Measurements from ENCODE around the gene MEF2C. TPM values are rescaled to one million over a fixed set of nuclear protein-coding genes. Genes with fewer than 3 reads are reported as not detected.

The MEF2C gene
- total RNA-seq, result 12.8 TPM
- 8.0 TPM for polyA plus RNA-seq
- long read RNA-seq, donor 1, partial matches to known transcripts, result 0 of 1 reads
- long read RNA-seq, donor 1, other reads (novel, unspliced or antisense), result 0 of 1 reads
- long read RNA-seq, donor 2, result 0 reads
- long read RNA-seq, donor 3, partial matches to known transcripts, result 0 of 4 reads
- long read RNA-seq, donor 3, other reads (novel, unspliced or antisense), result 0 of 4 reads
- long read RNA-seq, donor 4, result 0 reads
- long read RNA-seq, donor 5, partial matches to known transcripts, result 0 of 3 reads
- long read RNA-seq, donor 5, other reads (novel, unspliced or antisense), result 0 of 3 reads
- long read RNA-seq, donor 6, partial matches to known transcripts, result 0 of 1 reads
- long read RNA-seq, donor 6, other reads (novel, unspliced or antisense), result 0 of 1 reads
- long read RNA-seq, donor 7, partial matches to known transcripts, result 0 of 5 reads
- long read RNA-seq, donor 7, other reads (novel, unspliced or antisense), result 0 of 5 reads
- long read RNA-seq, donor 8, partial matches to known transcripts, result 0 of 3 reads
- long read RNA-seq, donor 8, other reads (novel, unspliced or antisense), result 0 of 3 reads
- long read RNA-seq, donor 9, result 0 reads
- long read RNA-seq, donor 10, partial matches to known transcripts, result 0 of 1 reads
- long read RNA-seq, donor 10, other reads (novel, unspliced or antisense), result 0 of 1 reads

DNA sequence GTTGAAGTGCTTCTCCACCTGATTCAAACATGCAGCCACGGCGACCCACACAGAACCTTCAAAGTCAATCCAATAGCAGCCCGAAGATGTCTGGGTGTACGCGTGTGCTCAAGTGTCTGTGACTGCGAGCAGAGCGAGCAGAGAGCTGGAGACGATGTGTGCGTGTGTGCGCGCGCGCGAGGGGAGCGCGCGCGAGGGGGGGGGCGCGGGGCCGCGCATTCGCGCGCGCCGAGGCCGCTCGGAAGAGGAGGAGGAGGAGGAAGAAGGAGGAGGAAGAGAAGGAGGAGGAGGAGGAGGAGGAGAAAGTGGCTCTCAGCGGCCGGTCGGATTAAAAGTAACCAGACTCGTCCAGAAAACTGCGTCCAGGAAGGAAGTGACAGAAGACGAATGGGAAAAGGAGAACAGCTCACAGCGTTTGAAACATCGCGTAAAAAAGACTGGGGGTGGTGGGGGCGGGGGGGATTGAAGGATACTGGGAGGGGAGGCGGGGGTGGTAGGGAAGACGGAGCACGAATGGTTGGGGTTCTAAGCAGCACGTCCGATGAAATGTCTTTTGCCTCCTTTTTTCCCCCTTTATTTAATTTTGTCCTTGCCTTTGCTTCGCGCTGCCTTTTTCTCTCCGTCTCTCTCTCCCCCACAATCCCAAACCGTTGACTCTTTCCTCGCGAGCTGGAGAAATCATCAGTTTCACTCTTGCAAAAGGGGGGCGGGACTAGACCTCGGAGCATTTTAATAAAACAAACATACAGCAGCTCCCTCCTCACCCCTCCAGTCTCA lies at the start of gene MEF2C:
Gene MEF2C, minus strand, starts transcription at position 126 of the 777 bp plus-strand sequence. CDS start 59,396 bp downstream, outside the sequence.
- peak within 1 kb of the TSS; percentile 66 to 72 for H3K27ac ChIP-seq (ENCODE audit: low read depth in 1 of 2, low read length in 1 of 2)
- WGBS, result under 1% methylated on average over 52 of the region's 52 CpGs
- peaks cover 2 to 7% of the 10 kb centered on the region in 2 donors for H3K27me3 ChIP-seq (ENCODE audit: control insufficient read depth in 2 of 2, insufficient read depth in 1 of 2, low read length in 1 of 2)
- peak within 1 kb of the TSS; percentile 58 to 63 for H3K4me3 ChIP-seq (ENCODE audit: low read length in 2 of 2)
- DNase-seq (ENCODE audit: low read depth in 6 of 9, low spot score in 9 of 9), result peak in 8 of 9 donors; percentile 48 to 85 (median 65)
- H3K9me3 ChIP-seq (ENCODE audit: control insufficient read depth in 2 of 2, insufficient read depth in 1 of 2, low read length in 1 of 2), result peaks cover 0 to 4% of the 10 kb centered on the region in 2 donors
- peaks cover 4 to 10% of the 10 kb centered on the region in 2 donors for H3K4me1 ChIP-seq (ENCODE audit: control insufficient read depth in 2 of 2, insufficient read depth in 2 of 2, low read length in 2 of 2)
- H3K36me3 ChIP-seq (ENCODE audit: control insufficient read depth in 2 of 2, insufficient read depth in 2 of 2, low read length in 1 of 2), result no peaks in the 10 kb centered on the region

DNA sequence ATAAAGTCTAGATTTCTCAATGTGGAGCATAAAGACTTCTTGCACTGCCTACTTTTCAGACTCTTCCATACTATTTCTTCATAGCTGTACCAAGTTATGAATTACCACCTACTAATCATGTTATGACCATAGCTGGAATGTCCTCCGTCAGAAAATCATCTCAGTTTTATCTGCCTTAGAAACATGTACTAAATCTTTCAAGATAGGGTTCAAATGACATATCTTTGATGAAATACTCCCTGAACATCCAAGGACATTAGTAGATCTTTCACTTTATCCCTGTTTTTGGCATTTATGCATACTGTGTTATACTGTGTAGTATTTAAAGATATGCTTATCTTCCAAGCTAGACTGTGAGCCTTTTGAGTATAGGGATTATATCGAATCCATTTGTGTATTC lies 49.6 kb upstream of the MEF2C start:
- no peaks in the 10 kb centered on the region for H3K4me1 ChIP-seq (ENCODE audit: control insufficient read depth in 2 of 2, insufficient read depth in 2 of 2, low read length in 2 of 2)
- 97% methylated on average over 2 of the region's 2 CpGs for WGBS
- no peaks in the 10 kb centered on the region for H3K9me3 ChIP-seq (ENCODE audit: control insufficient read depth in 2 of 2, insufficient read depth in 1 of 2, low read length in 1 of 2)
- no peak overlapping the region for H3K27ac ChIP-seq (ENCODE audit: low read depth in 1 of 2, low read length in 1 of 2)
- H3K4me3 ChIP-seq (ENCODE audit: low read length in 2 of 2), result no peak overlapping the region
- no peaks in the 10 kb centered on the region for H3K36me3 ChIP-seq (ENCODE audit: control insufficient read depth in 2 of 2, insufficient read depth in 2 of 2, low read length in 1 of 2)
- no peaks in the 10 kb centered on the region for H3K27me3 ChIP-seq (ENCODE audit: control insufficient read depth in 2 of 2, insufficient read depth in 1 of 2, low read length in 1 of 2)
- no peak for DNase-seq (ENCODE audit: low read depth in 6 of 9, low spot score in 9 of 9)

DNA sequence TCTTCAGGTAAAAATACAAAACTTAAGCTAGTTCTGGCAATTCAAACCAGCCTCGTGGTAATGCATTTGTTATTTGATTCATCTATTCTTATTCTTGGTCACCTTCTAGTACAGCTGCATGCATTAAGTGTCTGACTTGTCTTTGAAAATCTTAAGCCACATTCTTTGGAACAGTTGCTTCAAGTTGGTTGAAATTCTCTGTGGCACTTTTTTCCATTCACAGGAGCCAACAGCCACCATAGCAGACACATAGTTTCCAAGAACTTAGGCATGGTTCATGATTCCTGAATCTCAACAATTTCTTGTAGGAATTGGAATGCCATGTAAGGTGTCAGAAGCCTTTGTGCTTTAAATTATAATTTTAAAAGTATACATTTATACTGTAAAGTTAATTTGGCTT lies 47.4 kb upstream of the MEF2C start:
- H3K9me3 ChIP-seq (ENCODE audit: control insufficient read depth in 2 of 2, insufficient read depth in 1 of 2, low read length in 1 of 2), result no peaks in the 10 kb centered on the region
- 87% methylated on average over 1 of the region's 1 CpG for WGBS
- H3K4me3 ChIP-seq (ENCODE audit: low read length in 2 of 2), result no peak overlapping the region
- no peaks in the 10 kb centered on the region for H3K36me3 ChIP-seq (ENCODE audit: control insufficient read depth in 2 of 2, insufficient read depth in 2 of 2, low read length in 1 of 2)
- no peak overlapping the region for H3K27ac ChIP-seq (ENCODE audit: low read depth in 1 of 2, low read length in 1 of 2)
- no peaks in the 10 kb centered on the region for H3K27me3 ChIP-seq (ENCODE audit: control insufficient read depth in 2 of 2, insufficient read depth in 1 of 2, low read length in 1 of 2)
- no peak for DNase-seq (ENCODE audit: low read depth in 6 of 9, low spot score in 9 of 9)
- no peaks in the 10 kb centered on the region for H3K4me1 ChIP-seq (ENCODE audit: control insufficient read depth in 2 of 2, insufficient read depth in 2 of 2, low read length in 2 of 2)

DNA sequence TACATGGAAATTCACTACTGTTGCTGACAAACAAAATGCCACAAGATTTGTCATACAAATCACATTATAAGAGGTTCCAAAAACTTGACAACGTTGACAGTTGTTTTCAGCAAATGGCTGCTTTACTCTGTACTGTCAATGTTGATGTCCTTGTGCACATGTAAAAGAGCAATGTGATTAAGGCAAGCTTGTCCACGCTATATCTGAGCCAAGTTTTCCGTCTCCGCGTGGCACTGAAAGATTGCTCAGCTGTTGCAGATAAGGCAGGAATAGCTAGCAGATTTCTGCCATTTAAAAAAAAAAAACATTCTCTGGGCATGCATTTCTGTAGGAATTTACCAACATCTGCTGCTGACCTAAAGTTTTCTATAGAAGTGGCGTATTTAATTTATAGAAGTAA lies 46.4 kb upstream of the MEF2C start:
- no peaks in the 10 kb centered on the region for H3K27me3 ChIP-seq (ENCODE audit: control insufficient read depth in 2 of 2, insufficient read depth in 1 of 2, low read length in 1 of 2)
- WGBS, result 89% methylated on average over 6 of the region's 6 CpGs
- no peak overlapping the region for H3K4me3 ChIP-seq (ENCODE audit: low read length in 2 of 2)
- DNase-seq (ENCODE audit: low read depth in 6 of 9, low spot score in 9 of 9), result no peak
- H3K36me3 ChIP-seq (ENCODE audit: control insufficient read depth in 2 of 2, insufficient read depth in 2 of 2, low read length in 1 of 2), result no peaks in the 10 kb centered on the region
- H3K4me1 ChIP-seq (ENCODE audit: control insufficient read depth in 2 of 2, insufficient read depth in 2 of 2, low read length in 2 of 2), result no peaks in the 10 kb centered on the region
- H3K9me3 ChIP-seq (ENCODE audit: control insufficient read depth in 2 of 2, insufficient read depth in 1 of 2, low read length in 1 of 2), result no peaks in the 10 kb centered on the region
- no peak overlapping the region for H3K27ac ChIP-seq (ENCODE audit: low read depth in 1 of 2, low read length in 1 of 2)

DNA sequence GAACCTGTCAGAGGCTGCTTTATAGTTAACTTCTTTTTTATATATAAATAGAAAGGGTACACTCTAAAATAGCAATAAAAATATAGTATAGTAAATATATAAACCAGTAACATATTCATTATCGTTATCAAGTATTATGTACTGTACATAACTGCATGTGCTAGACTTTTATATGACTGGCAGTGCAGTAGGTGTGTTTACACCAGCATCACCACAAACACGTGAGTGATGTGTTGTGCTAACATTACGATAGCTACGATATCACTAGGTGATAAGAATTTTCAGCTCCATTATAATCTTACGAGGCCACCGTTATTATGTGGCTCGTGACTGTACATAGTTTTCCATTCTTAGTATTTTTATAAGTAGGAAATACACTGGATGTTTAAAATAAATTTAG lies 43.8 kb upstream of the MEF2C start:
- DNase-seq (ENCODE audit: low read depth in 6 of 9, low spot score in 9 of 9), result no peak
- WGBS, result 97% methylated on average over 7 of the region's 7 CpGs
- Histone ChIP-seq H3K4me1 (ENCODE audit: control insufficient read depth in 2 of 2, insufficient read depth in 2 of 2, low read length in 2 of 2) (no peaks in the 10 kb centered on the region), H3K27me3 (ENCODE audit: control insufficient read depth in 2 of 2, insufficient read depth in 1 of 2, low read length in 1 of 2) (no peaks in the 10 kb centered on the region), H3K9me3 (ENCODE audit: control insufficient read depth in 2 of 2, insufficient read depth in 1 of 2, low read length in 1 of 2) (no peaks in the 10 kb centered on the region), H3K36me3 (ENCODE audit: control insufficient read depth in 2 of 2, insufficient read depth in 2 of 2, low read length in 1 of 2) (no peaks in the 10 kb centered on the region), H3K27ac (ENCODE audit: low read depth in 1 of 2, low read length in 1 of 2) (no peak overlapping the region), H3K4me3 (ENCODE audit: low read length in 2 of 2) (no peak overlapping the region)

DNA sequence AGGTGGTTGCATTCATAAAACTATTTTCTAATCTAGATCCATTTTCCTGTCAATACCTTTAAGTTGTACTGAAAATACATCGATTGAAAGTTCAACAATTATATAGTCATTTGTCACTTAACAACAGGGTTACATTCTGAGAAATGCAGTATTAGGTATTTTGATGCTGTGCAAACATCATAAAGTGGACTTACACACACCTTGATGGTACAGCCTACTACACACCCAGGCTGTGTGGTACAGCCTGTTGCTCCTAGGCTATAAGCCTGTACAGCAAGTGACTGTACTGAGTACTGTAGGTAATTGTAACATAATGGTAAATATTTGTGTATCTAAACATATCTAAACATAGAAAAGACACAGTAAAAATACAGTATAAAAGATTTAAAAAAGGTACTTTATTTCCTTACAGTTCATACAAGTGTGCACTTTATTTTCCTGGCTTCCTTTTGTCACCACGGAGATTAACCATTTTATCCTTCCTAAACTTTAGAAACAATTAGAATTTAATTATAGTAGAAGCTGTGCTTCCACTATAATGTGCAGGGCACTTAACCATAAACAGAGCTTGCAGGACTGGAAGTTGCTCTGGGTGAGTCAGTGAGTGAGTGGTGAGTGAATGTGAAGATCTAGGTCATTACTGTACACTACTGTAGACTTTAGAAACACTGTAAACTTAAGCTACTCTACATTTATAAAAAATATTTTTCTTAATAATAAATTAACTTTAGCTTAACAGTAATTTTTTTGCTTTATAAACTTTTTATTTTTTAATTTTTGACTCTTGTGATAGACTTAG lies 42.9 kb upstream of the MEF2C start:
- Histone ChIP-seq H3K9me3 (ENCODE audit: control insufficient read depth in 2 of 2, insufficient read depth in 1 of 2, low read length in 1 of 2) (no peaks in the 10 kb centered on the region), H3K36me3 (ENCODE audit: control insufficient read depth in 2 of 2, insufficient read depth in 2 of 2, low read length in 1 of 2) (no peaks in the 10 kb centered on the region), H3K4me1 (ENCODE audit: control insufficient read depth in 2 of 2, insufficient read depth in 2 of 2, low read length in 2 of 2) (no peaks in the 10 kb centered on the region), H3K27ac (ENCODE audit: low read depth in 1 of 2, low read length in 1 of 2) (no peak overlapping the region), H3K4me3 (ENCODE audit: low read length in 2 of 2) (no peak overlapping the region), H3K27me3 (ENCODE audit: control insufficient read depth in 2 of 2, insufficient read depth in 1 of 2, low read length in 1 of 2) (no peaks in the 10 kb centered on the region)
- DNase-seq (ENCODE audit: low read depth in 6 of 9, low spot score in 9 of 9), result no peak
- 97% methylated on average over 2 of the region's 2 CpGs for WGBS

DNA sequence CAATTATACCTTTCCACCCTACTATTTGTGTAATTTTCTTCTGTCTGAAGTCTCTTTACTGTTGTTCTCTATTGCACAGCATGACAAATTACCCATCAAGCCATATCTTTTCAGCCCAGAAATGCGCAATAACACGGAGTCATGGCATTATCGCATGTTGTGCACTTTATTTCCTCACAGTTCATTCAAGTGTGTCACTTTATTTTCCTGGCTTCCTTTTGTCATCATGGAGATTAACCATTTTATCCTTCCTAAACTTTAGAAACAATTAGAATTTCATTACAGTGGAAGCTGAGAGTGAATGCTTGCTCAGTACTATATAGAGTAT lies 41.3 kb upstream of the MEF2C start:
- WGBS, result 95% methylated on average over 3 of the region's 3 CpGs
- Histone ChIP-seq H3K4me3 (ENCODE audit: low read length in 2 of 2) (no peak overlapping the region), H3K36me3 (ENCODE audit: control insufficient read depth in 2 of 2, insufficient read depth in 2 of 2, low read length in 1 of 2) (no peaks in the 10 kb centered on the region), H3K27me3 (ENCODE audit: control insufficient read depth in 2 of 2, insufficient read depth in 1 of 2, low read length in 1 of 2) (no peaks in the 10 kb centered on the region), H3K9me3 (ENCODE audit: control insufficient read depth in 2 of 2, insufficient read depth in 1 of 2, low read length in 1 of 2) (no peaks in the 10 kb centered on the region), H3K4me1 (ENCODE audit: control insufficient read depth in 2 of 2, insufficient read depth in 2 of 2, low read length in 2 of 2) (no peaks in the 10 kb centered on the region), H3K27ac (ENCODE audit: low read depth in 1 of 2, low read length in 1 of 2) (no peak overlapping the region)
- no peak for DNase-seq (ENCODE audit: low read depth in 6 of 9, low spot score in 9 of 9)

DNA sequence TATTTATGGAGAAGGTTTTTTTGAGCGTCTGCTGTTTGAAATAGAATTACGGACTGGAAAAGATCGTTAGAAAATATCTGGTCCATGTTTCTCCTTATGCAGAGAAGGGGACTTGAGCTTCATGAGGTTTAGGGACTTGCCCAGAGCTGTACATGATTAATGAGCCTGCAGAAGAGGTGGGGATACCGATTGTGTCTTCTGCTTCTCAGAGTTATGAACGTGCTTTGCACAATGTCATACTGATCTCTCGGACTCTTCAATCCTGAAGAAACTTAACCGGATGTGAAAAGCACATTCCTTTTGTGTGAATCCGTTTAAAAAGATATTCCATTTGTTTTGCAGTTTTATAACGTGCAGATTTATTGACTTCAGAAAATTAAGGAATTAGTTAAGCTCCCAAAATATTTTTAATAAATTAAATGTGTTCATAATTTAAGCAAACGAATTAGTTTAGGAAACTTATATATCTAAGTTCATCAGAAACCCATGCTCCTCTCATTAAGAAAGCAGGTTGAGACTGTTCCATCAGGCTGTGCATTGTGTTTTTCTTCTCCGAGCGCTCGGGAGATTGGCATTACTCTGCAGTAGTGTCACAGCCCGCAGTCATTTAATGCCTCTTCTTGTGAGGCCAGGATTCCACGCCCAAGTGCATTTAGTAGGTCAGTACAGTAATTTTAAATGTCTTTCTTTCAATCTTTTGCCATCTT lies 40.8 kb upstream of the MEF2C start:
- H3K36me3 ChIP-seq (ENCODE audit: control insufficient read depth in 2 of 2, insufficient read depth in 2 of 2, low read length in 1 of 2), result no peaks in the 10 kb centered on the region
- no peaks in the 10 kb centered on the region for H3K9me3 ChIP-seq (ENCODE audit: control insufficient read depth in 2 of 2, insufficient read depth in 1 of 2, low read length in 1 of 2)
- H3K27me3 ChIP-seq (ENCODE audit: control insufficient read depth in 2 of 2, insufficient read depth in 1 of 2, low read length in 1 of 2), result no peaks in the 10 kb centered on the region
- no peak overlapping the region for H3K27ac ChIP-seq (ENCODE audit: low read depth in 1 of 2, low read length in 1 of 2)
- WGBS, result 95% methylated on average over 15 of the region's 15 CpGs
- DNase-seq (ENCODE audit: low read depth in 6 of 9, low spot score in 9 of 9), result no peak
- no peak overlapping the region for H3K4me3 ChIP-seq (ENCODE audit: low read length in 2 of 2)
- H3K4me1 ChIP-seq (ENCODE audit: control insufficient read depth in 2 of 2, insufficient read depth in 2 of 2, low read length in 2 of 2), result no peaks in the 10 kb centered on the region
